Measurements from ENCODE around the gene CORO6. TPM values are rescaled to one million over a fixed set of nuclear protein-coding genes. Genes with fewer than 3 reads are reported as not detected.
A peak's percentile ranks its signal among the peaks of the same experiment; 100 is the strongest.

Gene CORO6
- total and polyA plus RNA-seq, 2 of the 13 experiments (the other 11 are each of a cell fraction or from before 2014, with no cell fraction given) = 0.42 to 0.82 TPM

GRCh38 chr17:29591146-29591736 lies 31.5 kb downstream of the CORO6 start (continued):
- no peak for TF ChIP-seq MLXIP (CRISPR knock-in tag; IDR thresholded peaks at IDR 0.05; ENCODE audit: borderline replicate concordance)
- TF ChIP-seq TRAFD1 (CRISPR knock-in tag; IDR thresholded peaks at IDR 0.05; ENCODE audit: borderline replicate concordance) = no peak
- TF ChIP-seq NFIC (IDR thresholded peaks at IDR 0.05; ENCODE audit: low read length) = no peak
- TF ChIP-seq ZSCAN25 (CRISPR knock-in tag; IDR thresholded peaks at IDR 0.05) = no peak
- TF ChIP-seq HIVEP1 (CRISPR knock-in tag; IDR thresholded peaks at IDR 0.05) = no peak
- TF ChIP-seq HOXA5 (CRISPR knock-in tag; IDR thresholded peaks at IDR 0.05) = no peak
- TF ChIP-seq BRD4 (CRISPR knock-in tag; IDR thresholded peaks at IDR 0.05) = 0 out of 2 replicates have a peak, but pooled peaks have one; percentile 11
- no peak for TF ChIP-seq RBM22 (optimal IDR thresholded peaks at IDR 0.05; ENCODE audit: low read length)
- 0 out of 2 replicates have a peak, but pooled peaks have one; percentile 15 for TF ChIP-seq SMAD3 (CRISPR knock-in tag; IDR thresholded peaks at IDR 0.05)
- no peak for TF ChIP-seq ZNF451 (CRISPR knock-in tag; IDR thresholded peaks at IDR 0.05)
- TF ChIP-seq ZNF124 (CRISPR knock-in tag; IDR thresholded peaks at IDR 0.05) = 0 out of 2 replicates have a peak, but pooled peaks have one; percentile 43
- TF ChIP-seq, protein P1, sequence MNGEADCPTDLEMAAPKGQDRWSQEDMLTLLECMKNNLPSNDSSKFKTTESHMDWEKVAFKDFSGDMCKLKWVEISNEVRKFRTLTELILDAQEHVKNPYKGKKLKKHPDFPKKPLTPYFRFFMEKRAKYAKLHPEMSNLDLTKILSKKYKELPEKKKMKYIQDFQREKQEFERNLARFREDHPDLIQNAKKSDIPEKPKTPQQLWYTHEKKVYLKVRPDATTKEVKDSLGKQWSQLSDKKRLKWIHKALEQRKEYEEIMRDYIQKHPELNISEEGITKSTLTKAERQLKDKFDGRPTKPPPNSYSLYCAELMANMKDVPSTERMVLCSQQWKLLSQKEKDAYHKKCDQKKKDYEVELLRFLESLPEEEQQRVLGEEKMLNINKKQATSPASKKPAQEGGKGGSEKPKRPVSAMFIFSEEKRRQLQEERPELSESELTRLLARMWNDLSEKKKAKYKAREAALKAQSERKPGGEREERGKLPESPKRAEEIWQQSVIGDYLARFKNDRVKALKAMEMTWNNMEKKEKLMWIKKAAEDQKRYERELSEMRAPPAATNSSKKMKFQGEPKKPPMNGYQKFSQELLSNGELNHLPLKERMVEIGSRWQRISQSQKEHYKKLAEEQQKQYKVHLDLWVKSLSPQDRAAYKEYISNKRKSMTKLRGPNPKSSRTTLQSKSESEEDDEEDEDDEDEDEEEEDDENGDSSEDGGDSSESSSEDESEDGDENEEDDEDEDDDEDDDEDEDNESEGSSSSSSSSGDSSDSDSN (CRISPR knock-in tag; IDR thresholded peaks at IDR 0.05) = no peak
- no peak for TF ChIP-seq ARNT (IDR thresholded peaks at IDR 0.05)
- TF ChIP-seq ZNF562 (CRISPR knock-in tag; IDR thresholded peaks at IDR 0.05; ENCODE audit: borderline replicate concordance) = no peak
- TF ChIP-seq NKX3-1 (CRISPR knock-in tag; IDR thresholded peaks at IDR 0.05) = no peak
- no peak; the same call in 1 of the 2 replicates for TF ChIP-seq ZBTB34 (CRISPR knock-in tag; IDR thresholded peaks at IDR 0.05)
- 0 out of 2 replicates have a peak, but pooled peaks have one; percentile 15 for TF ChIP-seq ZNF275 (CRISPR knock-in tag; IDR thresholded peaks at IDR 0.05; ENCODE audit: borderline replicate concordance)
- no peak for TF ChIP-seq TEAD2 (CRISPR knock-in tag; IDR thresholded peaks at IDR 0.05)
- no peak for TF ChIP-seq DR1 (CRISPR knock-in tag; IDR thresholded peaks at IDR 0.05)
